Activated B cell treated with CpG ODN at 0.5 μM for 24 hours (primary cell): ENCODE data around the gene LILRB4. TPM values are rescaled to one million over a fixed set of nuclear protein-coding genes. Genes with fewer than 3 reads are reported as not detected.
"Not testable (repeated sequence)": the region's sequence is repeated elsewhere in the genome, so short reads cannot be mapped to it uniquely, and the experiment has no call there.

Experiments
- ATAC-seq: fragments of 200-7000 bp; cut with Tn5 transposase; one replicate; pipeline ENCODE4 v1.10.0; 2021; ENCODE audit warnings: low read depth, mild to moderate bottlenecking, moderate library complexity
- CTCF ChIA-PET: fragments of 350-600 bp; sonication (Branson Sonifier 250); formaldehyde crosslinking; loops from one replicate; lab custom pipeline; 2021; ENCODE audit warnings: antibody characterized with exemption; lab: Charles Lee
- POLR2A ChIA-PET: fragments of 350-600 bp; sonication (Branson Sonifier 250); formaldehyde crosslinking; loops from one replicate; lab custom pipeline; 2021; ENCODE audit warnings: antibody characterized with exemption; lab: Charles Lee
- DNase-seq: peaks from one replicate; pipeline ENCODE4 v3.0.0; 2022
- H3K27ac Mint-ChIP-seq: one replicate; pipeline ENCODE4 v1.8.0; 2020; ENCODE audit warnings: mixed read lengths
- H3K27me3 Mint-ChIP-seq: one replicate; pipeline ENCODE4 v1.8.0; 2021; ENCODE audit warnings: mixed read lengths
- H3K36me3 Mint-ChIP-seq: one replicate; pipeline ENCODE4 v1.8.0; 2021; ENCODE audit warnings: low read depth, mixed read lengths
- H3K4me1 Mint-ChIP-seq: one replicate; pipeline ENCODE4 v1.8.0; 2021; ENCODE audit warnings: mixed read lengths
- H3K4me3 Mint-ChIP-seq: one replicate; pipeline ENCODE4 v1.8.0; 2020; ENCODE audit warnings: mild to moderate bottlenecking, mixed read lengths
- H3K9me3 Mint-ChIP-seq: one replicate; pipeline ENCODE4 v1.8.0; 2020; ENCODE audit warnings: mixed read lengths
- intact Hi-C: fragments of 100-400 bp; cut with micrococcal nuclease; formaldehyde crosslinking; loops from one replicate; pipeline ENCODE4 v1.15.1; 2024
- total RNA-seq: library from RNA; stranded (reverse); gene quantifications from 2 replicates; pipeline ENCODE4 v1.2.3, GENCODE V29; 2022
- TF ChIP-seq, protein P1 (sequence below): fragments of 200-600 bp; IDR thresholded peaks from one replicate; pipeline ENCODE4 v1.8.0; 2022; ENCODE audit warnings: antibody characterized with exemption, mild to moderate bottlenecking

The LILRB4 gene
- total RNA-seq, 1 donor from 2014 or later: 1.4 TPM

GRCh38 chr19:54707962-54708361, 45.2 kb downstream of the LILRB4 start:
- H3K27ac Mint-ChIP-seq: no peak overlapping the region
- H3K4me1 Mint-ChIP-seq: peaks cover 4% of the 10 kb centered on the region
- ATAC-seq: no peak
- H3K36me3 Mint-ChIP-seq: no peaks in the 10 kb centered on the region
- POLR2A ChIA-PET: no interaction called here
- TF ChIP-seq, protein P1, sequence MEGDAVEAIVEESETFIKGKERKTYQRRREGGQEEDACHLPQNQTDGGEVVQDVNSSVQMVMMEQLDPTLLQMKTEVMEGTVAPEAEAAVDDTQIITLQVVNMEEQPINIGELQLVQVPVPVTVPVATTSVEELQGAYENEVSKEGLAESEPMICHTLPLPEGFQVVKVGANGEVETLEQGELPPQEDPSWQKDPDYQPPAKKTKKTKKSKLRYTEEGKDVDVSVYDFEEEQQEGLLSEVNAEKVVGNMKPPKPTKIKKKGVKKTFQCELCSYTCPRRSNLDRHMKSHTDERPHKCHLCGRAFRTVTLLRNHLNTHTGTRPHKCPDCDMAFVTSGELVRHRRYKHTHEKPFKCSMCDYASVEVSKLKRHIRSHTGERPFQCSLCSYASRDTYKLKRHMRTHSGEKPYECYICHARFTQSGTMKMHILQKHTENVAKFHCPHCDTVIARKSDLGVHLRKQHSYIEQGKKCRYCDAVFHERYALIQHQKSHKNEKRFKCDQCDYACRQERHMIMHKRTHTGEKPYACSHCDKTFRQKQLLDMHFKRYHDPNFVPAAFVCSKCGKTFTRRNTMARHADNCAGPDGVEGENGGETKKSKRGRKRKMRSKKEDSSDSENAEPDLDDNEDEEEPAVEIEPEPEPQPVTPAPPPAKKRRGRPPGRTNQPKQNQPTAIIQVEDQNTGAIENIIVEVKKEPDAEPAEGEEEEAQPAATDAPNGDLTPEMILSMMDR: no peak
- intact Hi-C loops: no loop called here
- CTCF ChIA-PET: no interaction called here
- DNase-seq: no peak
- H3K9me3 Mint-ChIP-seq: no peaks in the 10 kb centered on the region
- no peak overlapping the region for H3K4me3 Mint-ChIP-seq
- H3K27me3 Mint-ChIP-seq: peaks cover 14% of the 10 kb centered on the region

- H3K27me3 Mint-ChIP-seq: peaks cover 20% of the 10 kb centered on the region
- peaks cover 4% of the 10 kb centered on the region for H3K4me1 Mint-ChIP-seq
- no peak overlapping the region for H3K27ac Mint-ChIP-seq
- CTCF ChIA-PET: no interaction called here
- DNase-seq (no peak), ATAC-seq (no peak)
- intact Hi-C loops: no loop called here
- no peaks in the 10 kb centered on the region for H3K9me3 Mint-ChIP-seq
- H3K4me3 Mint-ChIP-seq: no peak overlapping the region
- TF ChIP-seq, protein P1: no peak
- POLR2A ChIA-PET: no interaction called here
- no peaks in the 10 kb centered on the region for H3K36me3 Mint-ChIP-seq
Observed at GRCh38 chr19:54708781-54709180, 46.0 kb downstream of the LILRB4 start.

GRCh38 chr19:54709212-54709948, 46.6 kb downstream of the LILRB4 start:
- H3K27ac Mint-ChIP-seq: no peak overlapping the region
- H3K36me3 Mint-ChIP-seq: no peaks in the 10 kb centered on the region
- H3K4me1 Mint-ChIP-seq: peaks cover 4% of the 10 kb centered on the region
- CTCF ChIA-PET: no interaction called here
- H3K9me3 Mint-ChIP-seq: no peaks in the 10 kb centered on the region
- TF ChIP-seq, protein P1: no peak
- POLR2A ChIA-PET: no interaction called here
- DNase-seq: no peak
- intact Hi-C loops: no loop called here
- no peak overlapping the region for H3K4me3 Mint-ChIP-seq
- ATAC-seq: no peak
- H3K27me3 Mint-ChIP-seq: peaks cover 24% of the 10 kb centered on the region

DNA sequence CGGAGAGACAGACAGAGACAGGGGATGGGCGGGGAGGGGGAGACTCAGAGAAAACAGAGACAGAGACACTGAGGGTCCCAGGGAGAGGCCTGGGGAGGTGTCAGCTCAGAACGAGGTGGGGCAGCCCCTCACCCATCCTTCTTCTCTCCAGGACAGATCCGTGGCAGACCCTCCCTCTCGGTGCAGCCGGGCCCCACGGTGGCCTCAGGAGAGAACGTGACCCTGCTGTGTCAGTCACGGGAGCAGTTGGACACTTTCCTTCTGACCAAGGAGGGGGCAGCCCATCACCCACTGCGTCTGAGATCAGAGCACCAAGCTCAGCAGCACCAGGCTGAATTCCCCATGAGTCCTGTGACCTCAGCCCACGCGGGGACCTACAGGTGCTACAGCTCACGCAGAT, 47.2 kb downstream of the LILRB4 start:
- POLR2A ChIA-PET, H3K36me3 Mint-ChIP-seq, H3K4me1 Mint-ChIP-seq, DNase-seq, H3K27ac Mint-ChIP-seq, intact Hi-C loops, CTCF ChIA-PET, ATAC-seq, H3K4me3 Mint-ChIP-seq, H3K9me3 Mint-ChIP-seq: not testable (repeated sequence)
- H3K27me3 Mint-ChIP-seq: peaks cover 24% of the 10 kb centered on the region

Other genes with a start within 250 kb of the LILRB4 start
- not detected in 2 replicates for gene TTYH1, start 247.5 kb upstream of the LILRB4 start, total RNA-seq
- gene LENG8, start 213.8 kb upstream of the LILRB4 start, total RNA-seq: 296 and 363 TPM in 2 replicates
- 6.3 and 8.5 TPM in 2 replicates for gene LENG9, start 199.2 kb upstream of the LILRB4 start, total RNA-seq
- not detected in 2 replicates for gene CDC42EP5, start 189.7 kb upstream of the LILRB4 start, total RNA-seq
- gene LAIR2, start 160.2 kb upstream of the LILRB4 start, total RNA-seq: not detected in 2 replicates
- 0.22 TPM in 1 of 2 replicates, not detected in the other for gene LILRA2, start 89.2 kb upstream of the LILRB4 start, total RNA-seq
- gene LILRA1, start 69.4 kb upstream of the LILRB4 start, total RNA-seq: 0.11 and 0.15 TPM in 2 replicates
- gene LILRB1, start 32.5 kb upstream of the LILRB4 start, total RNA-seq: 142 and 171 TPM in 2 replicates
- gene KIR3DL3, start 61.5 kb downstream of the LILRB4 start, total RNA-seq: not detected in 2 replicates
- not detected in 2 replicates for gene KIR2DL3, start 75.5 kb downstream of the LILRB4 start, total RNA-seq
- not detected in 2 replicates for gene KIR2DL1, start 106.8 kb downstream of the LILRB4 start, total RNA-seq
- gene KIR2DL4, start 140.6 kb downstream of the LILRB4 start, total RNA-seq: not detected in 2 replicates
- gene KIR3DL1, start 153.5 kb downstream of the LILRB4 start, total RNA-seq: not detected in 2 replicates
- not detected in 2 replicates for gene KIR2DS4, start 169.7 kb downstream of the LILRB4 start, total RNA-seq
- gene KIR3DL2, start 187.5 kb downstream of the LILRB4 start, total RNA-seq: not detected in 2 replicates
- 0.20 TPM in 1 of 2 replicates, not detected in the other for gene FCAR, start 211.2 kb downstream of the LILRB4 start, total RNA-seq
- not detected in 2 replicates for gene NCR1, start 243.2 kb downstream of the LILRB4 start, total RNA-seq